A549 (cell line): ENCODE measurements around the gene NIFK. TPM values are rescaled to one million over a fixed set of nuclear protein-coding genes. Genes with fewer than 3 reads are reported as not detected.

Experiments
- ATAC-seq, 2 experiments: fragments of 200-7000 bp in 1 of 2; fragments of >200 bp in 1 of 2; cut with Nextera tagmentation in 1 of 2; cut with Tn5 transposase in 1 of 2; 3 replicates each; pipeline versions ENCODE4 v1.8.0 to v1.9.1; 2018 to 2020; ENCODE audit warnings: mild to moderate bottlenecking in 1 of 2, moderate library complexity in 1 of 2
- CTCF ChIA-PET: fragments of 300-600 bp; sonication (Branson Sonifier 250); formaldehyde crosslinking; extraction: SDS; loops from one replicate; lab custom pipeline; 2021; ENCODE audit warnings: antibody characterized with exemption, inconsistent platforms; lab: Yijun Ruan, JAX
- POLR2A ChIA-PET: fragments of 350-600 bp; formaldehyde crosslinking; extraction: SDS; loops from one replicate; lab custom pipeline; 2021; ENCODE audit warnings: antibody characterized with exemption, inconsistent platforms; lab: Yijun Ruan, JAX
- DNase-seq, 2 experiments: peaks; one replicate each; pipeline versions ENCODE4 v3.0.0 to v3.0.0-alpha.2; 2011 to 2016; ENCODE audit warnings: low read depth in 1 of 2, low spot score in 1 of 2
- FAIRE-seq: peaks from 2 replicates; lab custom pipeline; 2011; peaks lifted over from hg19 to GRCh38; lab: Jason Lieb, UNC
- H3K27ac ChIP-seq, 2 experiments: fragments of >200 bp; sonication (Bioruptor Twin); formaldehyde crosslinking; 3 replicates each; pipeline ENCODE4 v1.5.1; 2016 to 2017
- H3K4me1 ChIP-seq: fragments of >200 bp; sonication (Bioruptor Twin); formaldehyde crosslinking; 3 replicates; pipeline ENCODE4 v1.6.1; 2016
- H3K4me2 ChIP-seq: fragments of >200 bp; sonication (Bioruptor Twin); formaldehyde crosslinking; 3 replicates; pipeline ENCODE4 v1.6.1; 2016
- H3K4me3 ChIP-seq: fragments of >200 bp; sonication (Bioruptor Twin); formaldehyde crosslinking; 3 replicates; pipeline ENCODE4 v1.5.1; 2016
- H3K9me3 ChIP-seq: fragments of >200 bp; sonication (Bioruptor Twin); formaldehyde crosslinking; 3 replicates; pipeline ENCODE4 v1.6.1; 2016
- CTCF ChIP-seq: fragments of >200 bp; sonication (Bioruptor Twin); formaldehyde crosslinking; IDR thresholded peaks from 3 replicates; pipeline ENCODE4 v1.5.1; 2016
- E2F6 ChIP-seq: IDR thresholded peaks from 2 replicates; pipeline ENCODE4 v1.6.1; 2012; ENCODE audit warnings: low read depth, borderline replicate concordance
- EP300 ChIP-seq, 2 experiments: fragments of >200 bp; sonication (Bioruptor Twin); formaldehyde crosslinking; IDR thresholded peaks; 2 replicates in 1 of 2; 3 replicates in 1 of 2; pipeline ENCODE4 v1.6.1; 2016 to 2017
- FOXS1 ChIP-seq: fragments of 250-450 bp; sonication (Bioruptor Pico); IDR thresholded peaks from 2 replicates; pipeline ENCODE4 v1.5.0; 2020; ENCODE audit warnings: mild to moderate bottlenecking, moderate library complexity
- HEYL ChIP-seq: fragments of 250-450 bp; sonication (Bioruptor Pico); IDR thresholded peaks from 2 replicates; pipeline ENCODE4 v1.8.0; 2021; ENCODE audit warnings: mild to moderate bottlenecking, moderate library complexity
- HOXA7 ChIP-seq: fragments of 250-450 bp; sonication (Bioruptor Pico); IDR thresholded peaks from 2 replicates; pipeline ENCODE4 v1.5.0; 2020; ENCODE audit warnings: mild to moderate bottlenecking, moderate library complexity
- JUNB ChIP-seq: fragments of >200 bp; sonication (Bioruptor Twin); formaldehyde crosslinking; IDR thresholded peaks from 2 replicates; pipeline ENCODE4 v1.6.1; 2016
- KDM5A ChIP-seq: fragments of 200-600 bp; sonication (generic); IDR thresholded peaks from 2 replicates; pipeline ENCODE4 v1.6.1; 2016; ENCODE audit warnings: antibody characterized with exemption, mild to moderate bottlenecking
- NFE2L2 ChIP-seq: fragments of 150-350 bp; conservative IDR thresholded peaks from 2 replicates; pipeline ENCODE4 v1.6.1; 2014; ENCODE audit warnings: low read length
- NPAS2 ChIP-seq: fragments of 250-450 bp; sonication (Bioruptor Pico); IDR thresholded peaks from 2 replicates; pipeline ENCODE4 v1.8.0; 2022; ENCODE audit warnings: mild to moderate bottlenecking, moderate library complexity, borderline replicate concordance
- NR3C1 ChIP-seq: fragments of >200 bp; sonication (Bioruptor Twin); formaldehyde crosslinking; IDR thresholded peaks from 3 replicates; pipeline ENCODE4 v1.6.1; 2017
- PHF8 ChIP-seq: fragments of 200-600 bp; sonication (generic); IDR thresholded peaks from 2 replicates; pipeline ENCODE4 v1.6.1; 2016; ENCODE audit warnings: low read depth, mild to moderate bottlenecking, antibody characterized with exemption, moderate library complexity, borderline replicate concordance
- RAD21 ChIP-seq, 2 experiments: fragments of >200 bp in 1 of 2; sonication (Bioruptor Twin) in 1 of 2; formaldehyde crosslinking in 1 of 2; IDR thresholded peaks in 1 of 2; conservative IDR thresholded peaks in 1 of 2; 2 replicates in 1 of 2; 3 replicates in 1 of 2; pipeline ENCODE4 v1.6.1; 2012 to 2018; ENCODE audit warnings: inconsistent platforms in 1 of 2
- RCOR1 ChIP-seq: fragments of 150-350 bp; IDR thresholded peaks from 2 replicates; pipeline ENCODE4 v1.6.1; 2014; ENCODE audit warnings: antibody characterized with exemption, low read length, low read depth
- RFX5 ChIP-seq: fragments of 450-650 bp; IDR thresholded peaks from 2 replicates; pipeline ENCODE4 v1.7.1; 2014; ENCODE audit warnings: antibody characterized with exemption, mild to moderate bottlenecking, moderate library complexity
- SMC3 ChIP-seq: fragments of >200 bp; sonication (Bioruptor Twin); formaldehyde crosslinking; IDR thresholded peaks from 3 replicates; pipeline ENCODE4 v1.6.1; 2018; ENCODE audit warnings: inconsistent platforms
- SREBF2 ChIP-seq: fragments of 450-650 bp; IDR thresholded peaks from 2 replicates; pipeline ENCODE4 v1.6.1; 2014; ENCODE audit warnings: mild to moderate bottlenecking, moderate library complexity
- TFCP2L1 ChIP-seq: fragments of 250-450 bp; sonication (Bioruptor Pico); IDR thresholded peaks from 2 replicates; pipeline ENCODE4 v1.5.0; 2021; ENCODE audit warnings: mild to moderate bottlenecking
- ZFP36 ChIP-seq: fragments of 450-650 bp; IDR thresholded peaks from 2 replicates; pipeline ENCODE4 v1.6.1; 2014; ENCODE audit warnings: borderline replicate concordance; ENCODE audit not compliant: partially characterized antibody
- ZNF302 ChIP-seq: fragments of 250-450 bp; sonication (Bioruptor Pico); IDR thresholded peaks from 2 replicates; pipeline ENCODE4 v1.9.0; 2021; ENCODE audit warnings: inconsistent platforms, mild to moderate bottlenecking, moderate library complexity
- WGBS: methylation state at CpG from one replicate; pipeline ENCODE4 v1.1.6; 2017; ENCODE audit errors: missing lambda C conversion rate; 5-methylcytosine and 5-hydroxymethylcytosine counted together
- polyA plus RNA-seq, 4 experiments: library from polyadenylated mRNA; depleted of rRNA in 3 of 4; stranded (reverse); fragments of >200 nt; fragmentation: RNase III in 1 of 4; extraction: RNeasy Plus Mini Kit Qiagen cat#74134 plus additional on column Dnase treatment in 1 of 4; gene quantifications; 2 replicates in 3 of 4; 3 replicates in 1 of 4; pipeline ENCODE4 v1.2.3, GENCODE V29; 2011 to 2017
- TF ChIP-seq, protein P1 (sequence below): fragments of >200 bp; sonication (Bioruptor Twin); formaldehyde crosslinking; IDR thresholded peaks from 2 replicates; pipeline ENCODE4 v1.6.1; 2016

The NIFK gene
- polyA plus RNA-seq, 2 of the 4 experiments (the other 2 are of a cell fraction): 50.3 to 82.9 TPM

- WGBS: 7% methylated on average over 8 of the region's 8 CpGs
- Histone ChIP-seq H3K9me3 (no peaks in the 10 kb centered on the region), H3K4me2 (peak overlapping the region; percentile 73), H3K4me3 (peak overlapping the region; percentile 78), H3K4me1 (peaks cover 13% of the 10 kb centered on the region), H3K27ac (peak overlapping the region; percentile 76 to 88)
- no peak for DNase-seq
- peak; percentile 20 to 32; a peak in 5 of 6 replicates for ATAC-seq
- CTCF ChIA-PET: no interaction called here
- POLR2A ChIA-PET: interaction anchor here (1.0 to 1.8 kb wide), 2 partner anchors 14 to 18 kb away, joined by 4 to 10 read pairs; partner anchors contain the start of gene NIFK
- no peak for FAIRE-seq
- TF ChIP-seq, protein P1, sequence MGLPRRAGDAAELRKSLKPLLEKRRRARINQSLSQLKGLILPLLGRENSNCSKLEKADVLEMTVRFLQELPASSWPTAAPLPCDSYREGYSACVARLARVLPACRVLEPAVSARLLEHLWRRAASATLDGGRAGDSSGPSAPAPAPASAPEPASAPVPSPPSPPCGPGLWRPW: no peak
- TF ChIP-seq HOXA7 (CRISPR knock-in tag): no peak
- TF ChIP-seq RCOR1: no peak
- no peak for TF ChIP-seq HEYL (CRISPR knock-in tag)
- TF ChIP-seq FOXS1 (CRISPR knock-in tag): no peak
- no peak for TF ChIP-seq PHF8
- no peak for TF ChIP-seq NFE2L2
- TF ChIP-seq SREBF2: no peak
- TF ChIP-seq ZFP36: no peak
- no peak for TF ChIP-seq NR3C1
- no peak for TF ChIP-seq KDM5A
- TF ChIP-seq EP300 (IDR thresholded peaks at IDR 0.05): no peak
- TF ChIP-seq RAD21 (conservative IDR thresholded peaks at IDR 0.05 in 1 of 2, IDR thresholded peaks at IDR 0.05 in 1 of 2): no peak
- TF ChIP-seq NPAS2 (CRISPR knock-in tag): no peak
- no peak for TF ChIP-seq JUNB
- no peak for TF ChIP-seq TFCP2L1 (CRISPR knock-in tag)
Observed at GRCh38 chr2:121754851-121755236, 18.2 kb upstream of the NIFK start.

DNA sequence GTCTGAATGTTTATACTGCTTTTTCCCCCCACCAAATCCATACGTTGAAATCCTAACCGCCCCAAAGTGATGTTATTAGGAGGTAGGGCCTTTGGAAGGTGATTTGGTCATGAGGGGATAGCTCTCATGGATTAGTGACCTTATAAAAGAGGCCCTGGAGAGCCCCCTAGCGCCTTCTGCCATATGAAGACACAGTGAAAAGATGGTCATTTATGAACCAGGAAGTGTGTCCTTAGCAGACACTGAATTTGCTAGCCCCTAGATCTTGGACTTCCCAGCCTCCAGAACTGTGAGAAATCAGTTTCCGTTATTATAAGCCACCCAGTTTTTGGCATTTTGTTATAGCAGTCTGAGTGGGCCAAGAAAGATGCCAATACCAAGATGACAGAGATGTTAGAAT is 11.5 kb upstream of the NIFK start:
- no peak for FAIRE-seq
- peak; percentile 77 to 98; a peak in 5 of 6 replicates for ATAC-seq

More for the DNA sequence above, 11.5 kb upstream of the NIFK start:
- H3K9me3 ChIP-seq: 0 out of 3 replicates have a peak, but pooled peaks cover 4% of the 10 kb centered on the region
- H3K4me2 ChIP-seq: no peak overlapping the region
- TF ChIP-seq ZFP36 (no peak), E2F6 (no peak), ZNF302 (CRISPR knock-in tag) (no peak), CTCF (peak; percentile 46), RAD21 (conservative IDR thresholded peaks at IDR 0.05 in 1 of 2, IDR thresholded peaks at IDR 0.05 in 1 of 2) (peak; percentile 42 to 62; a peak in 3 of 5 replicates), NR3C1 (no peak), RFX5 (no peak), SMC3 (0 out of 3 replicates have a peak, but pooled peaks have one; percentile 27)
- H3K27ac ChIP-seq: no peak overlapping the region
- H3K4me1 ChIP-seq: no peaks in the 10 kb centered on the region
- POLR2A ChIA-PET: interaction anchor here (0.6 to 1.0 kb wide), 2 partner anchors 9 to 217 kb away, joined by 3 to 4 read pairs; no protein-coding TSS in a partner anchor
- 19% methylated on average over 4 of the region's 4 CpGs for WGBS
- CTCF ChIA-PET: interaction anchor here (1.0 to 1.5 kb wide), 2 partner anchors 9 to 152 kb away, joined by 3 read pairs; no protein-coding TSS in a partner anchor
- no peak overlapping the region for H3K4me3 ChIP-seq
- DNase-seq: peak in 1 of 2 experiments; percentile 61
